NT2/D1 (cell line): ENCODE results near the gene APP.

ENCODE experiments used
- DNase-seq: peaks from one replicate; pipeline ENCODE4 v3.0.0-alpha.2; 2011; ENCODE audit warnings: low read depth, low spot score
- H3K27me3 ChIP-seq: 2 replicates; pipeline ENCODE4 v1.6.0; 2011; ENCODE audit warnings: mild to moderate bottlenecking; ENCODE audit not compliant: insufficient read length, insufficient read depth
- H3K36me3 ChIP-seq: 2 replicates; pipeline ENCODE4 v1.6.1; 2011; ENCODE audit warnings: mild to moderate bottlenecking, low read length, mixed read lengths; ENCODE audit not compliant: insufficient read depth, insufficient read length
- H3K4me1 ChIP-seq: 2 replicates; pipeline ENCODE4 v1.5.1; 2011; ENCODE audit not compliant: insufficient read depth, insufficient read length
- H3K4me3 ChIP-seq: 2 replicates; pipeline ENCODE4 v1.5.1; 2011; ENCODE audit warnings: low read depth; ENCODE audit not compliant: insufficient read length
- H3K9ac ChIP-seq: 2 replicates; pipeline ENCODE4 v1.6.0; 2011; ENCODE audit warnings: low read depth; ENCODE audit not compliant: insufficient read length
- H3K9me3 ChIP-seq: 2 replicates; pipeline ENCODE4 v1.5.1; 2011; ENCODE audit warnings: mild to moderate bottlenecking, low read length; ENCODE audit not compliant: insufficient read depth
- SUZ12 ChIP-seq: IDR thresholded peaks from 2 replicates; pipeline ENCODE4 v1.6.1; 2011; ENCODE audit not compliant: insufficient read length, insufficient read depth; ENCODE audit errors: extremely low read depth
- YY1 ChIP-seq: IDR thresholded peaks from 2 replicates; pipeline ENCODE4 v1.6.1; 2011; ENCODE audit not compliant: insufficient read length, insufficient read depth
- ZNF274 ChIP-seq: IDR thresholded peaks from 2 replicates; pipeline ENCODE4 v1.6.1; 2011; ENCODE audit warnings: mild to moderate bottlenecking, low read depth, low read length

The APP gene

GRCh38 chr21:26194326-26194725 is 23.8 kb upstream of the APP start:
- H3K4me1 ChIP-seq = no peaks in the 10 kb centered on the region
- H3K9ac ChIP-seq = no peak overlapping the region
- H3K4me3 ChIP-seq = no peak overlapping the region
- H3K36me3 ChIP-seq = no peaks in the 10 kb centered on the region
- TF ChIP-seq ZNF274 (no peak), YY1 (no peak), SUZ12 (no peak)
- no peak for DNase-seq
- H3K27me3 ChIP-seq = no peaks in the 10 kb centered on the region
- H3K9me3 ChIP-seq = no peaks in the 10 kb centered on the region

DNA sequence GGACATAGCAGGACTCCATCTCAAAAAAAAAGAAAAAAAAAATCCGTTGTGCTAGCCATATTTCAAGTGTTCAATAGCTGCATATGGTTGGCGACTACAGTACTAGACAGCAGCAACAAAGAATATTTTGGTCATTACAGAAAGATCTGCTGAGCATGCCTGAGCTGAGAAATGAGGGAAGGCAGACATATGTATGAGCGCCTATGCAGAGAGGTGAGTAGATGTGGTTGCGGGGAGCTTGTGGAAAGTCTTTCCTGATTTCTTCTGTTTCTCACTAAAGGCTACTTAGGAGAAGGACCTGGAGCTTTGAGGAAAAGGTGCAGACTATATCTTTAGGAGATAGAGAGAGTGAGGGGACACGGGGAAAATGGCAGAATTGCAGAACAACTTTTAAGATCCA is 21.0 kb upstream of the APP start:
- Histone ChIP-seq H3K9me3 (no peaks in the 10 kb centered on the region), H3K36me3 (no peaks in the 10 kb centered on the region), H3K4me1 (no peaks in the 10 kb centered on the region), H3K27me3 (no peaks in the 10 kb centered on the region), H3K9ac (no peak overlapping the region), H3K4me3 (no peak overlapping the region)
- TF ChIP-seq YY1 (no peak), ZNF274 (no peak), SUZ12 (no peak)
- no peak for DNase-seq

DNA sequence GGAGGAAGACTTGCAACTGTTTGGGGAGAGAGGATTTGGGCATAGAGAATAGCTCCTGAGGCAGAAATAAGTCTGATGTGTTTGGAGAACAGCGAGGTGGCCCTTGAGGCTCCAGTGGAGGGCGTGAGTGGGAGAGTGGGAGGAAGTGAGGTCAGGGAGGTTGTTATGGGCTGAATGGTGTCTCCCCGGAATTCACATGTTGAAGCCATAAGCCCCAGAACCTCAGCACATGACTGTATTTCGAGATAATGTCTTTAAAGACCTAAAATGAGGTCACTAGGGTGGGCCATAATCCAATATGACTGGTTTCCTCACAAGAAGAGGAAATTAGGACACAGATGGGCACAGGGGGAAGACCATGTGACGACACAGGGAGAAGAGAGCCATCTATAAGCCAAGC is 17.9 kb upstream of the APP start:
- H3K36me3 ChIP-seq = no peaks in the 10 kb centered on the region
- H3K4me1 ChIP-seq = peaks cover 2% of the 10 kb centered on the region
- H3K9me3 ChIP-seq = peaks cover 20% of the 10 kb centered on the region
- TF ChIP-seq ZNF274 (no peak), SUZ12 (no peak), YY1 (no peak)
- no peak for DNase-seq
- no peaks in the 10 kb centered on the region for H3K27me3 ChIP-seq
- no peak overlapping the region for H3K4me3 ChIP-seq
- H3K9ac ChIP-seq = no peak overlapping the region

DNA sequence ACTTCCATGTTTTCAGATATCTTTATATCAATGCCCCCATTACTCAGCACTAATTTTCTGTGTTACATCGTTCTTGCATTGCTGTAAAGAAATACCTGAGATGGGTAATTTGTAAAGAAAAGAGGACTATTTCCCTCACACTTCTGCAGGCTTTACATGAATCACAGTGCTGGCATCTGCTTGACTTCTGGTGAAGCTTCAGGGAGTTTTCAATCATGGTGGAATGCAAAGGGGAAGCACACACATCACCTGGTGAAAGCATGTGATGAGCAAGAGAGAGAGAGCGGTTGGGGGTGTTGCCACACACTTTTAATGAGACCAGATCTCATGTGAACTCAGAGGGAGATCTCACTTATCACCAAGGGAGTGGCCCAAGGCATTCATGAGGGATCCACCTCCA is 14.9 kb upstream of the APP start:
- TF ChIP-seq SUZ12 = no peak
- no peak for TF ChIP-seq YY1
- no peak for TF ChIP-seq ZNF274
- Histone ChIP-seq H3K9me3 (peaks cover 24% of the 10 kb centered on the region), H3K9ac (no peak overlapping the region), H3K4me1 (peaks cover 2% of the 10 kb centered on the region), H3K27me3 (no peaks in the 10 kb centered on the region), H3K36me3 (no peaks in the 10 kb centered on the region), H3K4me3 (no peak overlapping the region)
- no peak for DNase-seq

- Histone ChIP-seq H3K27me3 (no peaks in the 10 kb centered on the region), H3K36me3 (no peaks in the 10 kb centered on the region), H3K4me1 (peaks cover 2% of the 10 kb centered on the region), H3K9ac (no peak overlapping the region), H3K9me3 (peaks cover 24% of the 10 kb centered on the region), H3K4me3 (no peak overlapping the region)
- no peak for TF ChIP-seq SUZ12
- no peak for TF ChIP-seq YY1
- TF ChIP-seq ZNF274 = no peak
- no peak for DNase-seq
Measured at GRCh38 chr21:26185021-26185420, 14.5 kb upstream of the APP start.

- H3K9me3 ChIP-seq = peaks cover 13% of the 10 kb centered on the region; the same call in 1 of the 2 replicates
- no peak overlapping the region for H3K9ac ChIP-seq
- no peak overlapping the region for H3K4me3 ChIP-seq
- H3K27me3 ChIP-seq = no peaks in the 10 kb centered on the region
- DNase-seq = no peak
- no peaks in the 10 kb centered on the region for H3K36me3 ChIP-seq
- TF ChIP-seq SUZ12 = no peak
- no peak for TF ChIP-seq ZNF274
- TF ChIP-seq YY1 = no peak
- peaks cover under 1% of the 10 kb centered on the region for H3K4me1 ChIP-seq
Measured at GRCh38 chr21:26179501-26179900, 8.9 kb upstream of the APP start.

DNA sequence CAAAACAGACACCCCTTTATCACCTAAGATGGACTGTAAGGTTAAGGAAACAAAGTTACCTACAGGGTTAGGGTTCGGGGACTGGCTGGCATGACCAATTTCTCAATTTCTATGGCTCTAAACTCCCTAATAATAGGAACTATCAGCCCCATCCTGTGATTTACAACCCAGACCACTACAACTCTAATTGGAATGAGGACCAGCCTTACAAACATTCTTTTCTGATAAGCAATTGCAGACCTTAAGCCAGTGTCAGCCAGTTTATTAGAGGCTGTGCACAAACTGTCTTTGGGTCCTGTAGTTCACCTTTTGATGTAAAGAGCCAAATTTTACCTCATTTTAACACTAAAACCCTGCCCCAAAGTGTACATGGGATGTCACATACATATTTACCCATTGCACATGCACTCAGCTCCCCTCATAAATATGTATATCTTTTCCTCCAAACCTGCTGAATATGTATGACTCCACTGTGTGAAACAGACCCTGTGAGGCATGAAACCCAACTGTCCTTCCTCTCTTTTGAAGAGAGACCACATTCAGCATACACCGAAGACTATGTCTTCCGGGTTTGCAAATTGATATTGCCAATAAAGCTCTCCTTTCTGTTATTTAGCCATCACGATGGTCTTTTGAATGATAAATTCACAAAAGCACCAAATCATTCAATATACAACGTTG is 7.3 kb upstream of the APP start:
- no peaks in the 10 kb centered on the region for H3K9me3 ChIP-seq
- H3K36me3 ChIP-seq = no peaks in the 10 kb centered on the region
- no peaks in the 10 kb centered on the region for H3K27me3 ChIP-seq
- no peaks in the 10 kb centered on the region for H3K4me1 ChIP-seq
- H3K4me3 ChIP-seq = no peak overlapping the region
- no peak overlapping the region for H3K9ac ChIP-seq
- TF ChIP-seq ZNF274 = no peak
- no peak for TF ChIP-seq SUZ12
- DNase-seq = no peak

DNA sequence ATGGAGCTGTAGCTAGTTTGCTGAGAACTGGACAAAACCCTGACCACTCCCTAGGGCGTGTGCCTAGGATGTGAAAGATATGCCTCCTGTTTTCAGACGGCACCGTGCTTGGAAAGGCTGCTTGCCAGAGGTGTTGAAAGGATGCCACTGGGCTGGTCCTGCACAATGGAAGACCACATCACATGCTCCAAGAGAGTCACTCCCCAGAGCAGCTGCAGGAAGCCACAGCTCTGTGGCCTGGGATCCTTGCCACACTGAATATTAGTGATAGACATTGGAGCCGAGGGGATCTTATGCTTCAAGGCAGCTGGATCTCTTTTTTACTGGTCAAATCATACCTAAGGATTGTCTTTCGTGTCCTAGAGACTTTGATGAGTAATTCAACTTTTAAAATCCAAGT is 6.6 kb upstream of the APP start:
- DNase-seq = no peak
- Histone ChIP-seq H3K4me1 (no peaks in the 10 kb centered on the region), H3K4me3 (no peak overlapping the region), H3K27me3 (peaks cover 1% of the 10 kb centered on the region), H3K36me3 (no peaks in the 10 kb centered on the region), H3K9ac (no peak overlapping the region), H3K9me3 (no peaks in the 10 kb centered on the region)
- TF ChIP-seq YY1 = no peak
- TF ChIP-seq ZNF274 = no peak
- no peak for TF ChIP-seq SUZ12
